Dermis microvascular lymphatic vessel endothelial cell (primary cell): ENCODE data around the gene NEMP1. TPM values are rescaled to one million over a fixed set of nuclear protein-coding genes. Genes with fewer than 3 reads are reported as not detected.
"Not testable (repeated sequence)": the region's sequence is repeated elsewhere in the genome, so short reads cannot be mapped to it uniquely, and the experiment has no call there.

Experiments
- DNase-seq, 2 donors: peaks; one replicate each; pipeline versions ENCODE4 v3.0.0 to v3.0.0-alpha.2; 2010; ENCODE audit warnings: low read depth in 2 of 2
- total RNA-seq: library from RNA; depleted of rRNA; stranded (reverse); fragments of >200 nt; gene quantifications from 2 replicates; pipeline ENCODE4 v1.2.1, GENCODE V29; 2014

Gene NEMP1
- total RNA-seq, 1 donor from 2014 or later, result 5.5 TPM

DNA sequence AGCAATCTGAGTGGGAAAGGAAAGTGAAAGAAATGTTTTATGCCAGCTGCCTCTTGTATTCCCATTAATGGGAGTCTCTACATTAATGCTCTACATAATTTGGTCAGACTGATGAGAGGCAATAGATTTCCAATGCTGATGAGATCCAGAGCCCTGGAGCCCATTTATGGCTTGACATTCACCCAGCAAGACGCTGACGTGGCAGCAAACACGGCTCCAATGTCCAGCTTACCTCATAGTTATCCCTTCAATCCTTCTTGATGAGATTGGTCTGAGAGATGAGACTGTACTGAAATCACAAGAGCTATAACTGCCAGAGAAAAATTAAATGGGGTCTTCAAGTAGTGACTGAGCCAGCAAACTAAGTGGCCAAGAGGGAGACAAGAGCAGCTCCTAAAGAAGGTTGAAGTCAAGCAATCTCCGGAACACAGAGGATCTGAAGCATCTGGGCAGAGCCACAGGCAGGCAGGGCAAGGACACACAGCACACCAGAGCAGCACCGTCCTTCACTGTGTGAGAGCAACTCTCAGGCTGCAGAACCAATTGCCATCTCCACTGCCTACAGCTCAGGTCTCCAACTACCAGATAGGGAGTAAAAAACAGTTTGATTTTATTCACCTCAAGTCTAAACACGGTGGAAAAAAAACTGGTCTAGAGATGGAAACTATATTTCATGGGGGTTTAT lies 21.4 kb downstream of the NEMP1 start:
- DNase-seq, result no peak

DNA sequence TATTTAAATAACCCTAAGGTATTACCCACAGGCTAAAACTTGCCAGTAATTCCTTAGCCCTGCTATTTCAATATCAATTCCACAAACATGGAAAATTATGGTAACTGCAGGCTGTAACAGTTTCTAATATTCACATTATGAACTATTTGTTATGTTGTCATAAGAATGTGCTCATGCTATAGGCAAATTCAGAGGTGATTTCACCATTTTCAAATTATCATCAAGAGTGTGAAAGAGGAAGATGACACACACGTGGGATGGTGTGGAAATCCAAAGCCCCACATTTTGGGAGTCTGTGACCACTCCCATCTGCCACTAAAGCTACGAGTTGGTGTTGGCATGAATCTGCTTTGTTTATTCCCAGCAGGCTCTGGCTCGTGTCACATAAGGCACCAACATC lies 22.8 kb downstream of the NEMP1 start:
- DNase-seq, result no peak

DNA sequence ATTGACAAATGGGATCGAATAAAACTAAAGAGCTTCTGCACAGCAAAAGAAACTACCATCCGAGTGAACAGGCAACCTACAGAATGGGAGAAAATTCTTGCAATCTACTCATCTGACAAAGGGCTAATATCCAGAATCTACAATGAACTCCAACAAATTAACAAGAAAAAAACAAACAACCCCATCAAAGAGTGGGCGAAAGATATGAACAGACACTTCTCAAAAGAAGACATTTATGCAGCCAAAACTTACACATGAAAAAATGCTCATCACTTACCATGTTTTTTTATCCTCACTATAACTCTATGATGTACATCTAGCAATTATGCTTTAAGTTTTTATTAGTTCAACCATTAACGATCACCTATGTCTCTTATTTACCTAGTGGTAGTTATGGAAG lies 24.7 kb downstream of the NEMP1 start:
- DNase-seq, result not testable (repeated sequence)

DNA sequence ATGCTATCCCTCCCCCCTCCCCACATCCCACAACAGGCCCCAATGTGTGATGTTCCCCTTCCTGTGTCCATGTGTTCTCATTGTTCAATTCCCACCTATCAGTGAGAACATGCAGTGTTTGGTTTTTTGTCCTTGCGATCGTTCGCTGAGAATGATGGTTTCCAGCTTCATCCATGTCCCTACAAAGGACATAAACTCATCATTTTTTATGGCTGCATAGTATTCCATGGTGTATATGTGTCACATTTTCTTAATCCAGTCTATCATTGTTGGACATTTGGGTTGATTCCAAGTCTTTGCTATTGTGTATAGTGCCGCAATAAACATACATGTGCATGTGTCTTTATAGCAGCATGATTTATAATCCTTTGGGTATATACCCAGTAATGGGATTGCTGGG lies 25.4 kb downstream of the NEMP1 start:
- not testable (repeated sequence) for DNase-seq

DNA sequence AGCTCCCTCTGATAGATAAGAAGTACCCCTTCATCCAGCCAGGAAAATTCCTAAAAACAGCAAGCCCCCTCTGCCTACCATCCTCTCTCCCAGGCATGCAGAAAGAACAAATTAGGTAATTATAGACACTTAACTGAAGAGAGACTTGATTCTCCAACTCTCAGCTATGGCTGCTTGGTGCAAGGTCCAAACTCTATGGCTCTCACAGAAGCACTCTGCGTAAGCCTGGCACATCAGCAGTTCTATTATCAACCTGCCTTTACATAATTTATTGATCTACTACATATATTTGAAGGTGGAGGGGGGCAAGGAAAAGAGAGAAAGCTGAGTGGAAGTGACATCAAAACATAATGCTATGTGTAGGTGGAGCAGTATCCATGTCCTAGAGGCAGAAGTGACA lies 27.6 kb downstream of the NEMP1 start:
- no peak for DNase-seq

DNA sequence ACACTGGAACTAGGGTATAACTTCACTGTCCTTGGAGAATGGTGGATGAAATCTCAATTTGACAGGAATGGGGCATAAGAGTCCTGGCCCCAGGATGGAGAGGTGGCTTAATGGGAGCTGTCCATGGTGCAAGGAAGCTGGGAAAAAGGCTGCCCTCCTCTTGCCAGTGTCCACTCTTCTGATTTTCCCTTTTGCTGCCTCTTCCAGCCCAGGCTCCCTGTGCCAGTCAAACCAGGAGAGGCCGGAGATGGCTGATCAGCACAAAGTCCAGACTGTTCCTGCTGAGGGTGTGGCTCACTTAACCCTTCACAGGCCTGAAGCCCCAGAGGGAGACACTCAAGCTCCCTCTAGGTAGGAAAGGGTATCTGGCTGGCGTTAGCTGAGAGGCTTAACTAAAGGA lies 28.7 kb downstream of the NEMP1 start, which contains the start of gene MYO1A:
Gene MYO1A (minus strand): TSS at position 240 of the 400 bp plus-strand sequence. CDS start 1,806 bp downstream, outside the sequence.
- DNase-seq, result peak in 1 of 2 donors; percentile 16

DNA sequence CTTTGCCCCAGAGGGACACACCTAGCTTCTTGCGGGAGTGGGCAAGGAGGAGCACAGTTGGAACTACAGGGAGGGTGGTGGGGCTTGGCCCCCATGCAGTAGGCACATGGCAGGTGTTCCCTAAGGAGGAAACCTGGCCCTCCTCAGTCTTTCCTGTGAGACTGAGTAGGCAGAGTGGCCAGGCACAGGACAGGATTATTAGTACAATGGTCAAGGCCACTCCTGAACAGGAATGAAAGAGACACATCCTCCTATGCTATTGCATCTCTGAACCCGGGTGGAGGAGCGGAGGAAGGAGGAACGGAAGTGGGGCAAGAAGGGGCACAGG lies 29.5 kb downstream of the NEMP1 start:
- DNase-seq, result no peak

DNA sequence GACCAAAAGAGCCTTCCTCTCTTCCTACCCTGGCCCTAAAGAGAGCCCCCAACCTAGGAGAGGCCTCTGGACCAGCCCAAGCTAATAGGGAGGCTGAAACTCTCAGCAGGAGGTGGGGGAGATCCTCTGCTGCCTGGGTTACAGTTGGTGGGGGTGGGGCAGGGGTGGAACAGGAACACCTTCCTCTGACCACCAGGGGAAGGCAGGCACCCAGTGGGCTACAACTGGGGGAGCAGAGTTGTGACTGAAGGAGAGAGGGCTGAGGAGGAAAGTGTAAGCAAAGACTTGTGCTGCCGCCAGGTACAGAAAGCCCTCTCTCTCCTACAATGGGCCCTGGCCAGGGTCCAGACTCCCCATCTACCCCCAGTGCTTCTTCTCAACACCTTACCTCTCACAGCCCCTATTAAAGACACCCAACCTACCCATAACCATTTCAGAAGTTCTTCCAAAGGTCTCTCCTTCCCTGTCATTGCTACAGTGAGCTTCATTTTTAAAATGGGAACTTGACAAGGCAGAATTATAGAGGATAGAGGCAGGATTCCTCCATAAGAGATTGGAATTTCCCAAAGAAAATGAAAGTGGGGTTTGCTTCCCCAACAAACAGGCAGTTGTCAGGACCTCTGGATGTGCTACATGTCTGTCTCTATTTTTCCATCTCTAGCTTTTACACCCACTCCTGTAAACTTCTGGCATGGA lies 30.0 kb downstream of the NEMP1 start:
- DNase-seq, result no peak

DNA sequence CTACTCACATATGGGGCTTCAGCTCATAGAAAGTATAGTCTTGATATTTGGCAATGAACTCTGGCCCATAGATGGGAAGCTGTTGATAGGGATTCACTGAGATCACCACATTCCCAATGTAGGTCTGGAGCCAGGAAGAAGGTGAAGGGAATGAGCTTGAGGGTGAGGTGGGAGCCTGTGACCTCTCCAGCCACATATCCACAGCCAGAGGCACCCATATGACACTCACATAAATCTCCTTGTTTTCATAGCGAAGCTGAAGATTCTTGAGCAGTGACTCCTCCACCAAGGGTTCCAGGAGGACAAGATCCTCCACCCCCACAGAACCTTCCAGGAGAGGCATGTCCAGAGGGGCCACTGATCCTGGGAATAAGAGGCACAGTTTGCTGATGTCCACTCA lies 30.6 kb downstream of the NEMP1 start:
- no peak for DNase-seq

DNA sequence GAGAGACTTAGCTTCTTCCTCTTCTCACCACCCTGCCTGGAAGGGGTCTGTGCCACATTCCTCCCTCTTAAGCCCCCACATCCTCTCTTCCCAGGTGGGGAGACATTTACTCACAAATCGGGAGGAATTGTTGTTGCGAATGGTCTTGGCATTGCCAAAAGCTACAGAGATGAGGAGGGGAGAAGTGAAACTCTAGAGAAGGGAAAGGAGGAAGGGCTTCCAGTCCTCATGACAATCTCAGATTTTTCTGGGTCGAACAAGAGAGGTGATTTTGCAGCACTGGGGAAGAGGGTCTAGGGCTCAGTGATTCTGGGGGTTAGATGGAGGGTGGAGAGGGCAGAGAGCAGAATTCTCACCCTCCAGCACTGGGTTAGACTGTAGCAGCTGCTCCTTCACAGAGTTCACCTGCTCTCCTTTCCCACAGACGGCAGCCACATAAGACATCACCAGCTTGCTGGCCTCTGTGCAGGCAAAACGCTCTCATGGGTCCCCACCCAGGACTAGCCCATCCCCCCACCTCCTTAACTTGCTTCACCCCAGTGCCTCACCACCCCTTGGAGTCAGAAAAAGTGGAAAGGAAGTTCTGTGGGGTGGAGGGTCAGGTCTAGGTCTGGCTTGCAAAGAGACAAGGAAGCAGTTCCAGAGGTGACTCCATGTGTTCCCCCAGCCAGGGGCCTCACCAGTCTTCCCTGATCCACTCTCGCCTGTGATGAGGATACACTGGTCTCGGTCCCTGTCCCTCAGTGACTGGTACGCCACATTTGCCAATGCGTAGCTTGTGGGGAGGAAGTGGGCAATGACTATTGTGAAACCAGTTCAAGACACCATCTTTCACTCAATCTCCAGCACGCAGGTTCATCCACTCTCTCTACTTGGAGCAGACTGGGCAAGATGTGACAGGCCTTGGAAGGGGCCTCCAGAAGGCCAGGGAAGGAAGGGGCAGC lies 31.4 kb downstream of the NEMP1 start:
- DNase-seq, result no peak

DNA sequence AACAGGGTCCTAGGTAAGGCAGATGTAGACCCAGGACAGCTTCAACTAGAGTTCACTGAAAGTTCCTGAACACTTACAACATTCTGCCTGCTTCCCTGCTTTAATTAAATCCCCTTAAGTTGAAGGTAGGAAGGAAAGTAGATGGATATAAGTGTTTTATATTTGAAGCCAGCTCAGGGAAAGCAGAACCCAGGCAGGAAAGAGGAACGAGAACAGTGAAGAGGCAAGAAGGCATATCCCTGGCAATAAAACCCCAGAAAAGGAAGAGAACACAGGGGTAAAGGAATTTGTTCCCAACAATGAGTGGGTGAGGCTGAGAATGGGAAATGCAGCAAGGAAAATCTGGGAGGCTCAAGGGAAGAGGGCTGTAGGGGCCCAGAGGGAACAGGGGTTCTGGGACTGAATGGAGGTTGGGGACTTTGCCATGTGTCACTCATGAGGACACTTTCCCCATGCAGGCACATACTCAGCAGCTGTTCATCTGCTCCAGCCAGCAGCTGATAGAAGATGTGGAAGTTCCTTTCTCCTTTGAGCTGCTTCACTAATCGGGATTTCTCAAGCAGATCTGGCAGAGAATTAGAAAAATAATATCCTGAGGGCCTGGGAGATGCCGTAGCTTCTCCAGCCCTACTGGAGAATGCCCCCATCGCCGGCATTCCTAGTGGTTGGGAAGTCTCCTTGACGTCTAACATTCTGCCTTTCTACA lies 32.4 kb downstream of the NEMP1 start:
- no peak for DNase-seq

DNA sequence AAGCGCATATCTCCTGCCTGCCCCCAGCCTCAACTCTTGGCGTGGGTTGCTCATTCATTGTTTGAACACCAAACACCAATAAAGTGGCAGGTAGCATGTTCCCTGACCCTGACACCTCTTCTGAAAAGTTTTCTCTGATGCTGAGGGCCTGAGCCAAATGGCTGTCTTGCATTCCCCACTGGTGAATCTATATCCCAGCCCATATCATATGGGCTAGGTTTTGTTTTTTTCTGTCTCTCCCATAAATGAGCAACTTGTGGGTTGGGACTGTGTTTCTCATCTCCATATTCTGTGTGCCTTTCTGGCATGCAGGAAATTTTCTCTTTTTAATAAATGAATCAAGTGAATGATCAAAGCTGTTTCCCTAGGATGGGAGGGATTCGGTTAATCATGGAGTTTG lies 33.7 kb downstream of the NEMP1 start:
- DNase-seq, result no peak

DNA sequence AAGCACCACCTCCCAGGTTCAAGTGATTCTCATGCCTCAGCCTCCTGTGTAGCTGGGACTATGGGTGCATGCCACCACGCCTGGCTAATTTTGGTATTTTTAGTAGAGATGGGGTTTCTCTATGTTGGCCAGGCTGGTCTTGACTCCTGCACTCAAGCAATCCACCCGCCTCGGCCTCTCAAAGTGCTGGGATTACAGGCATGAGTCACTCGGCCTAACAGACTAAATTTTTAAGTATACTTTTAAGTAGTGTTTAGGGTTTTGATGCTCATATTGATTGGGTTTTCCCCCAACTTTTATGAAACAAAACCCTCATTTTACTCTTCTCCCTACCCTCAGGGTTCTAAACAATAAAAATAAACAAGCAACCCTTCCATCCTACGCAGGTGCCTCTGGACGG lies 34.1 kb downstream of the NEMP1 start:
- DNase-seq, result no peak

DNA sequence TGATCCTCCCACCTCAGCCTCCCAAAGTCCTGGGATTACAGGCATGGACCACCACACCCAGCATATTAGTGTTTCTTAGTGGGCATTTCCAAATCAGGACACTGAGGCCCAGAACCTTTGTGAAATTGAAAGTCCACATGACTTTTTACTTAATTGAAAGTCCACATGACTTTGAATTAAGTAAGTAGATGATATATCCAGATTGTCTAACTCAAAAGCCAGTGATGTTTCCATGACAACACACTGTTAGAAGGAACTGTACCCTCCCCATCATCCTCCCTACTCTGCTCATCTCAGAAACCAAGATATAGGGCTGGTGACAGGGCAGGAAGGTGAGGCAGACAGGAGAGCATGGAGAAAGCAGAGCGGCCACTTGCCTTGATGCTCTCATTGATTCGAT lies 35.9 kb downstream of the NEMP1 start:
- DNase-seq, result no peak

DNA sequence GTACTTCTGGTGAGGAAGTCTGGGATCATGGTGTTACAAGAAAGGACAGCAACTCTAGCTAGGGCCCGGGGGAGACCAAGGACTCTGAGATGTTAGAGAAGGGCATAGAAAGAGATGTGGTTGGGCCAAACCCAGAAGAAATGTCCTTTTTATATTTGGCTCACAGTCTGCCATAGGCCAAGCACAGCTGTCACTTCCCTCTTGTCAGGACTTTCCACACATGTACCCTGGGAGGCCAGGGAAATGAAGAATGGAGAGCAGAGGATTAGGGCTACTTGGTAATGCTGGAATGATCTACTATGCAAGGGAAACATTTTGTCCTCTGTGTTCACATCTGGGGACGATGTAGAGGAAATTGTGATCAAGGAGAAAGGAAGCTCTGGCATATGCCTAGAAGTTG lies 37.8 kb downstream of the NEMP1 start:
- DNase-seq, result no peak

DNA sequence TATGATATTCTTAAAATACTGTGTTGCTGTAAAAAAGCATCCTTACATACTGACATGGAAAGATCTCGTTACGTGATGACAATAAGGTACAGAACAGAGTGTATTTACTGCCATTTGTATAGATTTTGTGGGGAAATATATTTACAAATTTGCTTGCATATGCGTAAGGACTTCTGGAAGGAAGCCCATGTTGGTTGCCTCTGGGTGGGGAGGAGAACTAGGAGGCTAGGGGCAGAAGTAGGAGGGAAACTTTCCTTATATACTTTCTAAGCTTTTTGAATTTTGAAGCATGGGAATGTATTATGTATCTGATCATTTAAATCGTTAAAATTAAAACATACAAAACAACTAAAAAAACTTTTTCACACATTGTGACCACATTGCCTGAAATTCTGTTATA lies 38.4 kb downstream of the NEMP1 start:
- DNase-seq, result no peak

DNA sequence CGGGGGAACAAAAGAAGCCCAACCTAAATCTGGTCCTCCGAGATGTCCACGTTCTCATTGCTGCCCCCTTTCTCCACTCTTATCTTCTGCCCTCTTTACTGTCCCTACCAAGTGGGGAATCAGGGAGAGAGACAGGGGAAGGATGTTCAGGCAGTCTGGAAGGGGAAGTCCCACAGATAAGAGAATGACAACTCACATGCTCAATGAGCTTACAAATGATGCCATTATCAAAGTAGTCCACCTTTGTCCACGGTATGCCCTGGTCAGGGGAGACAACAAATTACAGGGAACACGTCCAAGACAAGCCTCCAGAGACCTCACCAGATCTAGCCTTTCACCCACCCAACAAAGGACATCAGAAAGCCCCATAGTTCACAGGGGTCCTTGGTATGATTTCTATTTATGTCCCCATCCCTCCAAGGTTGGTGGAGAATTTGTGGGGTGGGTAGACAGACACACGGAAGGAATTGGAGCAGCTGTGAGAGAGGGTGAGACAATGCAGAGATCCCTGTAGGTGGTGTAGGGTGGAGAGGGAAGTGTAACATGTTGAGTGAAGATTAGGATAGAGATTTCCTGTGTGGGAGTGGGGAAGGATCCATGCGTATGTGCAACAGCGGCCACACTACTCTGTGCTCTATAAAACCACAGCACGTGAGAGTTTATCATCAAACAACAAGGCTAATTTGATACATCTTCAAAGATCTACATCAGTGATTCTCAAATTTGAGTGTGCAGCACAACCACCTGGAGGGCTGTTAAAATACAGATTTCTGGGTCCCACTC lies 39.4 kb downstream of the NEMP1 start:
- no peak for DNase-seq

DNA sequence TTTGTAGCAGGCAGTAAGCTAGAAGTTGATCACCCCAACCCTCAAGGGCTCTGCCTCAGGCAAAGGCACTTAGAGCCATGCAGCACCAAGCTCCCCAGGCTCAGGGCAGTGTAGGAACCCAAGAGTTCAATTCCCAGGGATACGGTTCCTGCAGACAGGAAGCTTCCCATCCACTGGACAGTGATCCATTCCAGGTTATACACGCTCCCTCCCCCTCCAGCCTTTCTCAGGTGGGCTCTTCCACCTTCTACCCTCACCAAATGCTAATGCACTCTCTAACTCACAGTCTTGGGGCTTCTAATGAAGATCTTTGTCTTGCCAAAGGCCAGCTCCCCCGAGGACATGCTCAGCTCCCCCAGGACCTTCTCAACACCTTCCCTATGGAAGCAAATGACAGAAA lies 41.3 kb downstream of the NEMP1 start:
- DNase-seq, result no peak

DNA sequence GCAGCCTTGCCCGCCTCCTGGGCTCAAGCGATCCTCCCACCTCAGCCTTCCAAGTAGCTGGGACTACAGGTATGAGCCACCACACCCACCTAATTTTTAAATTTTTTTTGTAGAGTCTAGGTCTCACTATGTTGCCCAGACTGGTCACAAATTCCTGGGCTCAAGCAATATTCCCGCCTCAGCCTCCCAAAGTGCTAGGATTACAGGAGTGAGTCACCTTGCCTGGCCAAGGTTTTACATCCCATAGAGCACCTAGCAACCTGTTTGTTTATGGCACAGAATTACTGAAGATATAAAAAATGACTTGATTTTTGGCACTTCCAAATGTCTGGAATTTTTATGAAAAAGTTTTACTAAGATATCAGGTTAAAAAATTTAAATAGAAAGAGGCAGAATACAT lies 45.2 kb downstream of the NEMP1 start:
- no peak for DNase-seq

DNA sequence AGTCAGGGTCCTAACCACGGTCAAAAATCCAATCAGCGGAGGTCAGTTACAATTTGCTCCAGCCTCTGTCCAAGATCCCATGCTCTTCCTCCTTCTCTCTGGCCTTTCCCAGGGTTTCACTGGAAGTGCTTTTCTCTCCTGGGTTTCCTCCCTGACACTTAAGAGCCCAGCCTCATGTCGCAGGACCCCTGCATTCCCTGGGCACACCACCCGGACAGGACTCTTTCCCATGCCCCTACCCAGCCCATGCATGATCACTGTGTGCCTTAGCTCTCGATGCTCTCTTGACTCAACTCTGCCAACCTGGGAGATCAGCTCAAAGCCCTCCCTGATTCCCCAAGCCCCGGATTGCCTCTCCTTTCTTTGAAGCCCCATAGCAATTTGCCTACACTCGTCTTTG lies 46.8 kb downstream of the NEMP1 start:
- DNase-seq, result no peak
